ENCODE data around the gene VPS16. TPM values are rescaled to one million over a fixed set of nuclear protein-coding genes. Genes with fewer than 3 reads are reported as not detected.

The VPS16 gene
- total RNA-seq, 1 experiment from 2014 or later: 38.1 TPM

DNA sequence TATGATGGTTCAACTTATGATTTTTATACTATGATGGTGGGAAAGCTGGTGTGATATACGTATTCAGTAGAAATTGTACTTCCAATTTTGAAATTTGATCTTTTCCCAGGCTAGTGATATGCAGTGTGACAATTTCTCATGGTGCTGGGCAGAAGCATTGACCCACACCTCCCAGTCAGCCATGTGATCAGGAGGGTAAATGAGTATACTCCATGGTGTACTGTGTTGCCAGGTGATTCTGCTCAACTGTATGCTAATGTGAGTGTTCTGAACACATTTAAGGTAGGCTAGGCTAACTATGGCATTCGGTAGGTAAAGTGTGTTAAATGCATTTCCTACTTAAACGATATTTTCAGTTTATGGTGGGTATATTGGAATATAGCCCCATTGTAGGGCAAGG is 51.8 kb downstream of the VPS16 start:
- intact Hi-C loops (cut with micrococcal nuclease): no loop called here
- no peak for TF ChIP-seq EGR1 (IDR thresholded peaks at IDR 0.05; ENCODE audit: low read depth)
- TF ChIP-seq POLR2A (IDR thresholded peaks at IDR 0.05; ENCODE audit: borderline replicate concordance, extremely low read depth, insufficient read depth, insufficient read length): no peak
- no peak for TF ChIP-seq REST (IDR thresholded peaks at IDR 0.05; ENCODE audit: low read depth)
- no peak for TF ChIP-seq ZBTB33 (IDR thresholded peaks at IDR 0.05; ENCODE audit: extremely low read depth, insufficient replicate concordance, low read length)
- TF ChIP-seq ZFX (IDR thresholded peaks at IDR 0.05): no peak
- TF ChIP-seq FOSL1 (IDR thresholded peaks at IDR 0.05; ENCODE audit: low read depth): no peak
- no peak for TF ChIP-seq CBX3 (IDR thresholded peaks at IDR 0.05; ENCODE audit: low read depth)
- no peak for TF ChIP-seq SP1 (IDR thresholded peaks at IDR 0.05; ENCODE audit: low read depth)
- no peak for TF ChIP-seq ZNF274 (IDR thresholded peaks at IDR 0.05; ENCODE audit: low read depth, low read length)
- TF ChIP-seq SRF (IDR thresholded peaks at IDR 0.05; ENCODE audit: low read depth): no peak
- TF ChIP-seq ELF1 (IDR thresholded peaks at IDR 0.05; ENCODE audit: borderline replicate concordance, low read depth): no peak
- no peak for TF ChIP-seq EZH2 (IDR thresholded peaks at IDR 0.05)
- no peak for TF ChIP-seq RAD21 (IDR thresholded peaks at IDR 0.05; ENCODE audit: low read depth)
- TF ChIP-seq, protein P1, sequence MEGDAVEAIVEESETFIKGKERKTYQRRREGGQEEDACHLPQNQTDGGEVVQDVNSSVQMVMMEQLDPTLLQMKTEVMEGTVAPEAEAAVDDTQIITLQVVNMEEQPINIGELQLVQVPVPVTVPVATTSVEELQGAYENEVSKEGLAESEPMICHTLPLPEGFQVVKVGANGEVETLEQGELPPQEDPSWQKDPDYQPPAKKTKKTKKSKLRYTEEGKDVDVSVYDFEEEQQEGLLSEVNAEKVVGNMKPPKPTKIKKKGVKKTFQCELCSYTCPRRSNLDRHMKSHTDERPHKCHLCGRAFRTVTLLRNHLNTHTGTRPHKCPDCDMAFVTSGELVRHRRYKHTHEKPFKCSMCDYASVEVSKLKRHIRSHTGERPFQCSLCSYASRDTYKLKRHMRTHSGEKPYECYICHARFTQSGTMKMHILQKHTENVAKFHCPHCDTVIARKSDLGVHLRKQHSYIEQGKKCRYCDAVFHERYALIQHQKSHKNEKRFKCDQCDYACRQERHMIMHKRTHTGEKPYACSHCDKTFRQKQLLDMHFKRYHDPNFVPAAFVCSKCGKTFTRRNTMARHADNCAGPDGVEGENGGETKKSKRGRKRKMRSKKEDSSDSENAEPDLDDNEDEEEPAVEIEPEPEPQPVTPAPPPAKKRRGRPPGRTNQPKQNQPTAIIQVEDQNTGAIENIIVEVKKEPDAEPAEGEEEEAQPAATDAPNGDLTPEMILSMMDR (IDR thresholded peaks at IDR 0.05 in 2 of 3, conservative IDR thresholded peaks at IDR 0.05 in 1 of 3; ENCODE audit: borderline replicate concordance in 1 of 3, insufficient read depth in 1 of 3, low read depth in 2 of 3, low read length in 2 of 3): no peak
- H3K4me3 ChIP-seq (replicated peaks in 1 of 2; ENCODE audit: low read depth in 1 of 2, low read length in 2 of 2): no peak overlapping the region
- DNase-seq (ENCODE audit: low read depth, low spot score) (no peak), ATAC-seq (no peak)
- no peak overlapping the region for H3K4me2 ChIP-seq (ENCODE audit: low read length)
- H3K9ac ChIP-seq (ENCODE audit: low read length): no peak overlapping the region
- ChIA-PET POLR2A (no interaction called here), CTCF (interaction anchor here (1.1 kb wide), 1 partner anchor 109 kb away, joined by 4 read pairs; no protein-coding TSS in a partner anchor), RAD21 (ENCODE audit: low non-redundant PET in 1 of 2, low total read pairs in 2 of 2, uncharacterized antibody in 2 of 2, unreplicated experiment in 2 of 2) (no interaction called here)
- no peak overlapping the region for H2AFZ ChIP-seq (ENCODE audit: low read depth, low read length, poor library complexity, severe bottlenecking)
- H4K20me1 ChIP-seq (ENCODE audit: insufficient read depth): no peaks in the 10 kb centered on the region
- H3K79me2 ChIP-seq (ENCODE audit: insufficient read depth, low read length): peaks cover 94% of the 10 kb centered on the region
- no peaks in the 10 kb centered on the region; a peak in 1 of 4 replicates for H3K9me3 ChIP-seq (ENCODE audit: control insufficient read depth in 1 of 2, insufficient read depth in 1 of 2, low read depth in 1 of 2, low read length in 2 of 2)
- H3K27me3 ChIP-seq (ENCODE audit: insufficient read depth, low read length): no peaks in the 10 kb centered on the region
- BruUV-seq (replicated peaks): no TSS peak
- H3K36me3 ChIP-seq (ENCODE audit: control insufficient read depth in 1 of 2, insufficient read depth in 2 of 2, low read length in 2 of 2): no peaks in the 10 kb centered on the region
- H3K27ac ChIP-seq (ENCODE audit: low read depth, low read length): no peak overlapping the region
- H3K9me2 ChIP-seq (ENCODE audit: insufficient read depth): no peaks in the 10 kb centered on the region
- peaks cover 0 to 15% of the 10 kb centered on the region in 2 experiments; a peak in 2 of 4 replicates for H3K4me1 ChIP-seq (ENCODE audit: control insufficient read depth in 1 of 2, insufficient read depth in 2 of 2, low read length in 2 of 2)
